MM.1S (cell line): ENCODE results near the gene ATXN1.

Source experiments
- DNase-seq: peaks from one replicate; pipeline ENCODE4 v3.0.0-alpha.2; 2015
- H2AFZ ChIP-seq: fragments of 300-600 bp; sonication (generic); 2 replicates; pipeline ENCODE4 v1.6.0; 2016; ENCODE audit warnings: antibody characterized with exemption, low read length
- H3F3A ChIP-seq: fragments of 300-600 bp; sonication (generic); 2 replicates; pipeline ENCODE4 v1.6.1; 2016; ENCODE audit warnings: mild to moderate bottlenecking, antibody characterized with exemption, low read length, moderate library complexity, mixed read lengths; ENCODE audit not compliant: insufficient read depth
- H3K27ac ChIP-seq: fragments of 300-600 bp; sonication (generic); 2 replicates; pipeline ENCODE4 v1.5.1; 2016; ENCODE audit warnings: mild to moderate bottlenecking, low read length
- H3K27me3 ChIP-seq: fragments of 300-600 bp; sonication (generic); replicated peaks from 2 replicates; pipeline ENCODE4 v1.6.0; 2016; ENCODE audit warnings: low read length; ENCODE audit not compliant: insufficient read depth
- H3K36me3 ChIP-seq: fragments of 300-600 bp; sonication (generic); replicated peaks from 2 replicates; pipeline ENCODE4 v1.6.1; 2016; ENCODE audit warnings: mild to moderate bottlenecking, low read length, mixed read lengths; ENCODE audit not compliant: insufficient read depth
- H3K4me1 ChIP-seq: fragments of 300-600 bp; sonication (generic); 2 replicates; pipeline ENCODE4 v1.6.1; 2016; ENCODE audit warnings: low read length, mixed read lengths
- H3K4me2 ChIP-seq: fragments of 300-600 bp; sonication (generic); 2 replicates; pipeline ENCODE4 v1.6.0; 2016; ENCODE audit warnings: low read depth, low read length
- H3K4me3 ChIP-seq: fragments of 300-600 bp; sonication (generic); 2 replicates; pipeline ENCODE4 v1.5.1; 2016; ENCODE audit warnings: low read length, mixed read lengths
- H3K79me2 ChIP-seq: fragments of 300-600 bp; sonication (generic); 2 replicates; pipeline ENCODE4 v1.6.1; 2016; ENCODE audit warnings: mixed run types, low read length, mixed read lengths
- H3K9ac ChIP-seq: fragments of 300-600 bp; sonication (generic); 2 replicates; pipeline ENCODE4 v1.6.1; 2016; ENCODE audit warnings: low read length, mixed read lengths
- H3K9me2 ChIP-seq: fragments of 300-600 bp; sonication (generic); replicated peaks from 2 replicates; pipeline ENCODE4 v1.6.1; 2016; ENCODE audit warnings: mild to moderate bottlenecking, low read length, mixed read lengths; ENCODE audit not compliant: insufficient read depth
- H3K9me3 ChIP-seq: fragments of 300-600 bp; sonication (generic); replicated peaks from 2 replicates; pipeline ENCODE4 v1.6.1; 2016; ENCODE audit warnings: mild to moderate bottlenecking, low read length, mixed read lengths; ENCODE audit not compliant: insufficient read depth
- H4K20me1 ChIP-seq: fragments of 300-600 bp; sonication (generic); 2 replicates; pipeline ENCODE4 v1.6.1; 2016; ENCODE audit warnings: mild to moderate bottlenecking, low read length, moderate library complexity, mixed read lengths; ENCODE audit not compliant: insufficient read depth
- CTCF ChIP-seq: fragments of 300-600 bp; sonication (generic); IDR thresholded peaks from 2 replicates; pipeline ENCODE4 v1.5.1; 2016; ENCODE audit warnings: antibody characterized with exemption, low read length, mixed read lengths
- EZH2 ChIP-seq: fragments of 300-600 bp; sonication (generic); optimal IDR thresholded peaks from 2 replicates; pipeline ENCODE3; 2017; ENCODE audit warnings: low read depth, mild to moderate bottlenecking, antibody characterized with exemption, low read length, mixed read lengths
- EZH2phosphoT487 ChIP-seq: fragments of 300-600 bp; sonication (generic); IDR thresholded peaks from 2 replicates; pipeline ENCODE4 v1.6.1; 2018; ENCODE audit warnings: antibody characterized with exemption, low read length

Gene ATXN1

GRCh38 chr6:16474772-16475493, 286.3 kb downstream of the ATXN1 start:
- Histone ChIP-seq H2AFZ (no peak overlapping the region), H3F3A (peaks cover 10% of the 10 kb centered on the region; the same call in 1 of the 2 replicates), H3K9me3 (no peaks in the 10 kb centered on the region), H3K9ac (no peak overlapping the region), H3K27ac (no peak overlapping the region), H3K79me2 (no peaks in the 10 kb centered on the region), H3K4me2 (no peak overlapping the region), H3K36me3 (no peaks in the 10 kb centered on the region), H3K9me2 (no peaks in the 10 kb centered on the region), H3K27me3 (no peaks in the 10 kb centered on the region), H3K4me1 (peaks cover 32% of the 10 kb centered on the region), H3K4me3 (no peak overlapping the region), H4K20me1 (no peaks in the 10 kb centered on the region)
- no peak for TF ChIP-seq CTCF
- TF ChIP-seq EZH2, result no peak
- TF ChIP-seq EZH2phosphoT487, result no peak
- DNase-seq, result no peak

DNA sequence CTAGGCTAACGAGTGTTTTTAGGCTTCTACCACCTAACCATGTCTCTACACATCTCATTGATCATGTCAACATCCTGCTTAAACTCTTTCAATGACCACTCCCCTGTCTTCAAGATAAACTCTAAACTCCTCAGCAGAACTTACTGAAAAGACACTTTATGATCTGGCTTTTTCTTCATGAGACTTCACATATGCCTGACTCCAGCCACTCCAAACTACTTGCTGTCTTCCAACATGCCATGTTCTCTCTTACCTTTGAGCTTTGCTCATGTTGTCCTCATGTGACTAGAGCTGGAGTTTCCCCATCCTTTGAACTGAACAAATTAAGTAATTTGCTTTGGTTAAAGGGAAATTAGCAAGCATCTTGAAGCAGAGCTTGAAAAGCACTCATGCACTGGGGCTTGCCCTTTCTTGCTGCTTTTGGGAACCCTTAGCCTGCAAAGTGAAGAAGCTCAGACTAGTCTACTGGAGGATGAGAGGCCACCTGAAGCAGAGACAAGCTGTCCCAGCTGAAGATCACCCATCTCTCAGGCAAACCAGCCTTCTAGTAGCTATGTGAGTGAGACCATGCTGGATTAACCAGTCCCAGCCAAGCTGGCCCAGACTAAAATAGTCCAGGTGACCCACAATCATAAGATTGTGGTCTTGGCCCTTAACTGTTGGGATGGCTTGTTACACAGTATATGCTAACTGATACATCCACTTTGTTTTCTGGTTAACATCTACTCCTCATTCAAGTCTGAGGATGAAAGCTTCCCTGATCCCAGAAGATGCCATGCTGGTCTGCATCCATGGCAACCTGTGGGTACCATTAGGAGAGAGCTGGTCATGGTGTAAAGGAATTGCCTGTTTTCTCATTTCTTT, 287.1 kb downstream of the ATXN1 start:
- TF ChIP-seq EZH2phosphoT487, result no peak
- TF ChIP-seq EZH2, result no peak
- TF ChIP-seq CTCF, result no peak
- Histone ChIP-seq H3K27me3 (no peaks in the 10 kb centered on the region), H3K4me3 (no peak overlapping the region), H3K9me3 (no peaks in the 10 kb centered on the region), H3K9me2 (no peaks in the 10 kb centered on the region), H3K27ac (peak overlapping the region; percentile 56; the same call in 1 of the 2 replicates), H3K4me1 (peaks cover 32% of the 10 kb centered on the region), H3K4me2 (peak overlapping the region; percentile 48; the same call in 1 of the 2 replicates), H4K20me1 (no peaks in the 10 kb centered on the region), H3F3A (peaks cover 10% of the 10 kb centered on the region; the same call in 1 of the 2 replicates), H3K79me2 (no peaks in the 10 kb centered on the region), H3K36me3 (no peaks in the 10 kb centered on the region), H3K9ac (no peak overlapping the region), H2AFZ (no peak overlapping the region)
- no peak for DNase-seq

DNA sequence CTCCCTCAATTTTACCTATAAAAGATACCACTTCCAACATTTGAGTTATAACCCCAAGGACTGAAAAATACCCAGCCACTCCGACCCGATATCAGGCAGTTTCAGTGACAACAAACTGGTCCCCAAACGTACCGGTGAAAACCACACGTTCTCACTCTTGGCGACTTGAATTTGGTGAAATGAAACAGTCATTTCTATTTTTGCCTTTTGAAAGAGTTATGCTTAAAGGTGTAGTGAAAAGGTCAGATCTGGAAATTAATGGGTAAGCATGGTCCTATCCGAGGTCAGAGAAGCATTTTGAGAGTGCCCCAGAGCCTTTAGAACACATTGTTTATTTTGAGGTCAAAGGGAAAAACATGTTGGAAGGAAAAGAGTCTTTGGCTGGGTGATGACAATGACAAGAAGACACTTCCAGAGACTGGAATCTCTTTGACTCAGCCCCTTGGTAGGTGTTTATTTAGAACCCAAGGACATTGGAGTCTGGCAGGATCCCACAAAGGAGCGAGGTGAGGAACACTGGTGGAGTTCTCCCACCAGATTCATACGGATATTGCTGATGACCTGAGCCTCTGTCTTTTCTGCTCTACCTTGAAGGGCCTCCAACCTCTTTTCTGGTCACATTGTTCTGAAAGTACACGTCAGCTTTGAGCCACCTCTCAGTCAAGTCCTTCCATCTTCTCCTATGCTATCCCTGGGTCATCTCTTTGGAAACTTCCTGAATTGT, 287.9 kb downstream of the ATXN1 start:
- Histone ChIP-seq H3K27me3 (no peaks in the 10 kb centered on the region), H3K79me2 (no peaks in the 10 kb centered on the region), H3F3A (peaks cover 10% of the 10 kb centered on the region; the same call in 1 of the 2 replicates), H2AFZ (no peak overlapping the region), H4K20me1 (no peaks in the 10 kb centered on the region), H3K9me3 (no peaks in the 10 kb centered on the region), H3K4me3 (no peak overlapping the region), H3K4me2 (peak overlapping the region; percentile 48), H3K36me3 (no peaks in the 10 kb centered on the region), H3K9me2 (no peaks in the 10 kb centered on the region), H3K9ac (no peak overlapping the region), H3K27ac (peak overlapping the region; percentile 56; the same call in 1 of the 2 replicates), H3K4me1 (peaks cover 32% of the 10 kb centered on the region)
- peak; percentile 80 for DNase-seq
- no peak for TF ChIP-seq CTCF
- no peak for TF ChIP-seq EZH2
- no peak for TF ChIP-seq EZH2phosphoT487
